Measurements from ENCODE around the gene HEATR3.

- TF ChIP-seq EP300 (IDR thresholded peaks at IDR 0.05; ENCODE audit: low read depth) = no peak
- TF ChIP-seq, protein P1, sequence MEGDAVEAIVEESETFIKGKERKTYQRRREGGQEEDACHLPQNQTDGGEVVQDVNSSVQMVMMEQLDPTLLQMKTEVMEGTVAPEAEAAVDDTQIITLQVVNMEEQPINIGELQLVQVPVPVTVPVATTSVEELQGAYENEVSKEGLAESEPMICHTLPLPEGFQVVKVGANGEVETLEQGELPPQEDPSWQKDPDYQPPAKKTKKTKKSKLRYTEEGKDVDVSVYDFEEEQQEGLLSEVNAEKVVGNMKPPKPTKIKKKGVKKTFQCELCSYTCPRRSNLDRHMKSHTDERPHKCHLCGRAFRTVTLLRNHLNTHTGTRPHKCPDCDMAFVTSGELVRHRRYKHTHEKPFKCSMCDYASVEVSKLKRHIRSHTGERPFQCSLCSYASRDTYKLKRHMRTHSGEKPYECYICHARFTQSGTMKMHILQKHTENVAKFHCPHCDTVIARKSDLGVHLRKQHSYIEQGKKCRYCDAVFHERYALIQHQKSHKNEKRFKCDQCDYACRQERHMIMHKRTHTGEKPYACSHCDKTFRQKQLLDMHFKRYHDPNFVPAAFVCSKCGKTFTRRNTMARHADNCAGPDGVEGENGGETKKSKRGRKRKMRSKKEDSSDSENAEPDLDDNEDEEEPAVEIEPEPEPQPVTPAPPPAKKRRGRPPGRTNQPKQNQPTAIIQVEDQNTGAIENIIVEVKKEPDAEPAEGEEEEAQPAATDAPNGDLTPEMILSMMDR (IDR thresholded peaks at IDR 0.05) = no peak
These were observed 67.4 kb downstream of the HEATR3 start for GRCh38 chr16:50133214-50133613.

Data from transverse colon (tissue), 3 donors.